ENCODE results near the gene FAM240A.

FAM240A gene

DNA sequence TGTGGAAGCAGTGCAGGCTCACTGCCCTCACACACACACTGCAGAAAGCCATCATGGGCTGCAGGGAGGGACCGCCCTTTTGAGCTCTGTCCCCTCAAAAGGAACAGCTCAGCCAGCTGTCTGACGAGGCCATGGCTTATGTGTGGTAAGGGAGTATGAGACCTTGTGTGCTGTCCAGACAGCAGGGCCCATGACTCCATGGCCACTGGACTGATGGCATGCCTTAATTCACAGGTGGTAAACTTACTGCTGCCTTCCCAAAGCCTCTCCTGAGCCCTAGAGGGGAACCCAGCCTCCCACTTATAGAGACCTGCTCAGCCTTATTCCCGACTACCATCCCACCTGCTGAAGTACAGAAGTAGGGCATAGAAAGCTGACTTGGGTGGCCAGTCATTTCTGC is 5.6 kb downstream of the FAM240A start:
- TF ChIP-seq TAF1 (IDR thresholded peaks at IDR 0.05; ENCODE audit: borderline replicate concordance, insufficient read depth, low read length) (no peak), FOXP2 (optimal IDR thresholded peaks at IDR 0.05; ENCODE audit: borderline replicate concordance, extremely low read depth, extremely low read length, insufficient read depth) (no peak), POLR2AphosphoS5 (IDR thresholded peaks at IDR 0.05; ENCODE audit: low read depth, low read length) (no peak), SIN3A (IDR thresholded peaks at IDR 0.05; ENCODE audit: borderline replicate concordance, insufficient read depth, low read length) (no peak)
- TF ChIP-seq, protein P1, sequence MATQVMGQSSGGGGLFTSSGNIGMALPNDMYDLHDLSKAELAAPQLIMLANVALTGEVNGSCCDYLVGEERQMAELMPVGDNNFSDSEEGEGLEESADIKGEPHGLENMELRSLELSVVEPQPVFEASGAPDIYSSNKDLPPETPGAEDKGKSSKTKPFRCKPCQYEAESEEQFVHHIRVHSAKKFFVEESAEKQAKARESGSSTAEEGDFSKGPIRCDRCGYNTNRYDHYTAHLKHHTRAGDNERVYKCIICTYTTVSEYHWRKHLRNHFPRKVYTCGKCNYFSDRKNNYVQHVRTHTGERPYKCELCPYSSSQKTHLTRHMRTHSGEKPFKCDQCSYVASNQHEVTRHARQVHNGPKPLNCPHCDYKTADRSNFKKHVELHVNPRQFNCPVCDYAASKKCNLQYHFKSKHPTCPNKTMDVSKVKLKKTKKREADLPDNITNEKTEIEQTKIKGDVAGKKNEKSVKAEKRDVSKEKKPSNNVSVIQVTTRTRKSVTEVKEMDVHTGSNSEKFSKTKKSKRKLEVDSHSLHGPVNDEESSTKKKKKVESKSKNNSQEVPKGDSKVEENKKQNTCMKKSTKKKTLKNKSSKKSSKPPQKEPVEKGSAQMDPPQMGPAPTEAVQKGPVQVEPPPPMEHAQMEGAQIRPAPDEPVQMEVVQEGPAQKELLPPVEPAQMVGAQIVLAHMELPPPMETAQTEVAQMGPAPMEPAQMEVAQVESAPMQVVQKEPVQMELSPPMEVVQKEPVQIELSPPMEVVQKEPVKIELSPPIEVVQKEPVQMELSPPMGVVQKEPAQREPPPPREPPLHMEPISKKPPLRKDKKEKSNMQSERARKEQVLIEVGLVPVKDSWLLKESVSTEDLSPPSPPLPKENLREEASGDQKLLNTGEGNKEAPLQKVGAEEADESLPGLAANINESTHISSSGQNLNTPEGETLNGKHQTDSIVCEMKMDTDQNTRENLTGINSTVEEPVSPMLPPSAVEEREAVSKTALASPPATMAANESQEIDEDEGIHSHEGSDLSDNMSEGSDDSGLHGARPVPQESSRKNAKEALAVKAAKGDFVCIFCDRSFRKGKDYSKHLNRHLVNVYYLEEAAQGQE (IDR thresholded peaks at IDR 0.05; ENCODE audit: insufficient read depth in 1 of 2, low read depth in 2 of 2, low read length in 2 of 2): no peak

- TF ChIP-seq TAF1 (IDR thresholded peaks at IDR 0.05; ENCODE audit: borderline replicate concordance, insufficient read depth, low read length) (no peak), SIN3A (IDR thresholded peaks at IDR 0.05; ENCODE audit: borderline replicate concordance, insufficient read depth, low read length) (no peak)
Observed at GRCh38 chr3:46619845-46620778, 7.8 kb downstream of the FAM240A start.

- TF ChIP-seq POLR2AphosphoS5 (IDR thresholded peaks at IDR 0.05; ENCODE audit: low read depth, low read length): no peak
- TF ChIP-seq, protein P1 (IDR thresholded peaks at IDR 0.05; ENCODE audit: insufficient read depth in 1 of 2, low read depth in 2 of 2, low read length in 2 of 2): no peak
- no peak for TF ChIP-seq FOXP2 (optimal IDR thresholded peaks at IDR 0.05; ENCODE audit: borderline replicate concordance, extremely low read depth, extremely low read length, insufficient read depth)
- TF ChIP-seq TAF1 (IDR thresholded peaks at IDR 0.05; ENCODE audit: borderline replicate concordance, insufficient read depth, low read length): no peak
- no peak for TF ChIP-seq SIN3A (IDR thresholded peaks at IDR 0.05; ENCODE audit: borderline replicate concordance, insufficient read depth, low read length)
Observed at GRCh38 chr3:46624533-46624932, 12.2 kb downstream of the FAM240A start.

- TF ChIP-seq FOXP2 (optimal IDR thresholded peaks at IDR 0.05; ENCODE audit: borderline replicate concordance, extremely low read depth, extremely low read length, insufficient read depth): no peak
- TF ChIP-seq TAF1 (IDR thresholded peaks at IDR 0.05; ENCODE audit: borderline replicate concordance, insufficient read depth, low read length): no peak
- TF ChIP-seq SIN3A (IDR thresholded peaks at IDR 0.05; ENCODE audit: borderline replicate concordance, insufficient read depth, low read length): no peak
- TF ChIP-seq, protein P1 (IDR thresholded peaks at IDR 0.05; ENCODE audit: insufficient read depth in 1 of 2, low read depth in 2 of 2, low read length in 2 of 2): no peak
- TF ChIP-seq POLR2AphosphoS5 (IDR thresholded peaks at IDR 0.05; ENCODE audit: low read depth, low read length): no peak
Observed at GRCh38 chr3:46624975-46625490, 12.7 kb downstream of the FAM240A start.

GRCh38 chr3:46626039-46626438 is 13.7 kb downstream of the FAM240A start:
- TF ChIP-seq SIN3A (IDR thresholded peaks at IDR 0.05; ENCODE audit: borderline replicate concordance, insufficient read depth, low read length) (no peak), TAF1 (IDR thresholded peaks at IDR 0.05; ENCODE audit: borderline replicate concordance, insufficient read depth, low read length) (no peak), POLR2AphosphoS5 (IDR thresholded peaks at IDR 0.05; ENCODE audit: low read depth, low read length) (no peak), FOXP2 (optimal IDR thresholded peaks at IDR 0.05; ENCODE audit: borderline replicate concordance, extremely low read depth, extremely low read length, insufficient read depth) (no peak)
- TF ChIP-seq, protein P1 (IDR thresholded peaks at IDR 0.05; ENCODE audit: insufficient read depth in 1 of 2, low read depth in 2 of 2, low read length in 2 of 2): no peak
